H9 (cell line): ENCODE data around the gene LDLRAD4. TPM values are rescaled to one million over a fixed set of nuclear protein-coding genes. Genes with fewer than 3 reads are reported as not detected.

ENCODE experiments used
- DNase-seq: peaks from one replicate; pipeline ENCODE4 v3.0.0-alpha.2; 2017
- H2AFZ ChIP-seq: one replicate; pipeline ENCODE4 v1.6.1; 2013; ENCODE audit warnings: mild to moderate bottlenecking, low read length, control low read depth, moderate library complexity
- H2AK5ac ChIP-seq: 2 replicates; pipeline ENCODE4 v1.6.1; 2013; ENCODE audit warnings: low read length, control low read depth, mixed read lengths; ENCODE audit not compliant: insufficient read length
- H2BK120ac ChIP-seq: one replicate; pipeline ENCODE4 v1.6.1; 2013; ENCODE audit warnings: low read depth, mild to moderate bottlenecking, low read length, control low read depth, inconsistent platforms; ENCODE audit not compliant: poor library complexity, severe bottlenecking
- H2BK12ac ChIP-seq: 2 replicates; pipeline ENCODE4 v1.6.1; 2013; ENCODE audit warnings: low read length, control low read depth, mixed read lengths, low read depth; ENCODE audit not compliant: insufficient read length
- H2BK15ac ChIP-seq: 2 replicates; pipeline ENCODE4 v1.6.1; 2013; ENCODE audit warnings: low read depth, low read length, control low read depth
- H2BK20ac ChIP-seq: one replicate; pipeline ENCODE4 v1.6.1; 2013; ENCODE audit warnings: low read depth, mild to moderate bottlenecking, low read length, control low read depth, inconsistent platforms; ENCODE audit not compliant: poor library complexity, severe bottlenecking
- H2BK5ac ChIP-seq: 2 replicates; pipeline ENCODE4 v1.6.1; 2013; ENCODE audit warnings: low read length, control low read depth, mixed read lengths; ENCODE audit not compliant: insufficient read length
- H3K14ac ChIP-seq: 2 replicates; pipeline ENCODE4 v1.6.1; 2013; ENCODE audit warnings: low read length, control low read depth; ENCODE audit not compliant: insufficient read depth
- H3K18ac ChIP-seq: 2 replicates; pipeline ENCODE4 v1.6.1; 2013; ENCODE audit warnings: low read depth, mild to moderate bottlenecking, mixed read lengths, low read length, control low read depth; ENCODE audit not compliant: insufficient read length
- H3K23ac ChIP-seq: 2 replicates; pipeline ENCODE4 v1.6.1; 2013; ENCODE audit warnings: low read length, control low read depth, mixed read lengths, low read depth; ENCODE audit not compliant: insufficient read length
- H3K23me2 ChIP-seq: 2 replicates; pipeline ENCODE4 v1.6.1; 2013; ENCODE audit warnings: low read depth, mild to moderate bottlenecking, mixed read lengths, low read length, control low read depth; ENCODE audit not compliant: insufficient read length, poor library complexity, severe bottlenecking
- H3K27ac ChIP-seq: 2 replicates; pipeline ENCODE4 v1.5.1; 2013; ENCODE audit warnings: low read length, control low read depth, mixed read lengths, low read depth; ENCODE audit not compliant: insufficient read length
- H3K27me3 ChIP-seq: 2 replicates; pipeline ENCODE4 v1.6.1; 2013; ENCODE audit warnings: low read length, control low read depth, inconsistent platforms; ENCODE audit not compliant: insufficient read depth
- H3K4ac ChIP-seq: 2 replicates; pipeline ENCODE4 v1.6.1; 2013; ENCODE audit warnings: low read depth, mild to moderate bottlenecking, control low read depth, inconsistent platforms, low read length, moderate library complexity
- H3K4me1 ChIP-seq: 2 replicates; pipeline ENCODE4 v1.6.1; 2013; ENCODE audit warnings: low read length, control low read depth, inconsistent platforms; ENCODE audit not compliant: insufficient read depth
- H3K4me2 ChIP-seq: 2 replicates; pipeline ENCODE4 v1.6.1; 2013; ENCODE audit warnings: low read length, control low read depth, mixed read lengths; ENCODE audit not compliant: insufficient read length, insufficient read depth
- H3K56ac ChIP-seq: 2 replicates; pipeline ENCODE4 v1.6.1; 2013; ENCODE audit warnings: low read depth, mild to moderate bottlenecking, mixed read lengths, low read length, control low read depth; ENCODE audit not compliant: insufficient read length
- H3K79me1 ChIP-seq: 2 replicates; pipeline ENCODE4 v1.6.1; 2013; ENCODE audit warnings: low read depth, mild to moderate bottlenecking, moderate library complexity, low read length, control low read depth, inconsistent platforms; ENCODE audit not compliant: insufficient read depth, poor library complexity, severe bottlenecking
- H3K79me2 ChIP-seq: 2 replicates; pipeline ENCODE4 v1.6.1; 2013; ENCODE audit warnings: low read length, control low read depth, inconsistent platforms; ENCODE audit not compliant: insufficient read depth
- H3K9ac ChIP-seq: 2 replicates; pipeline ENCODE4 v1.6.1; 2013; ENCODE audit warnings: low read length, control low read depth, mixed read lengths; ENCODE audit not compliant: insufficient read length; ENCODE audit errors: extremely low read depth
- H3K9me3 ChIP-seq: one replicate; pipeline ENCODE4 v1.6.1; 2013; ENCODE audit warnings: low read depth, low read length, inconsistent platforms; ENCODE audit not compliant: control insufficient read depth
- H3T11ph ChIP-seq: one replicate; pipeline ENCODE4 v1.6.1; 2013; ENCODE audit warnings: mild to moderate bottlenecking, low read length, control low read depth, inconsistent platforms
- H4K20me1 ChIP-seq: one replicate; pipeline ENCODE4 v1.6.1; 2013; ENCODE audit not compliant: control insufficient read depth, insufficient read length, insufficient read depth
- H4K5ac ChIP-seq: 2 replicates; pipeline ENCODE4 v1.6.1; 2013; ENCODE audit warnings: low read depth, mild to moderate bottlenecking, mixed read lengths, low read length, control low read depth; ENCODE audit not compliant: insufficient read length
- H4K8ac ChIP-seq: replicated peaks from 2 replicates; pipeline ENCODE4 v1.6.1; 2013; ENCODE audit warnings: low read length, control low read depth, mixed read lengths, low read depth; ENCODE audit not compliant: insufficient read length
- H4K91ac ChIP-seq: 2 replicates; pipeline ENCODE4 v1.6.1; 2013; ENCODE audit warnings: low read depth, mild to moderate bottlenecking, moderate library complexity, mixed read lengths, low read length, control low read depth; ENCODE audit not compliant: insufficient read length
- H3K27ac Mint-ChIP-seq, 3 experiments: 2 replicates in 2 of 3; 3 replicates in 1 of 3; pipeline ENCODE4 v1.8.0; 2020 to 2021; ENCODE audit warnings: mixed read lengths in 3 of 3, mild to moderate bottlenecking in 1 of 3, moderate library complexity in 1 of 3
- H3K27me3 Mint-ChIP-seq: 2 replicates; pipeline ENCODE4 v1.8.0; 2021; ENCODE audit warnings: low read depth, mild to moderate bottlenecking, moderate library complexity, mixed read lengths
- H3K36me3 Mint-ChIP-seq, 3 experiments: 2 replicates in 2 of 3; 3 replicates in 1 of 3; pipeline ENCODE4 v1.8.0; 2020 to 2021; ENCODE audit warnings: low read depth in 3 of 3, mixed read lengths in 3 of 3; ENCODE audit not compliant: insufficient read depth in 1 of 3
- H3K4me1 Mint-ChIP-seq, 2 experiments: 2 replicates each; pipeline ENCODE4 v1.8.0; 2020; ENCODE audit warnings: mixed read lengths in 2 of 2
- H3K4me3 Mint-ChIP-seq, 2 experiments: 2 replicates in 1 of 2; 3 replicates in 1 of 2; pipeline ENCODE4 v1.8.0; 2020 to 2021; ENCODE audit warnings: mild to moderate bottlenecking in 2 of 2, mixed read lengths in 2 of 2, moderate library complexity in 1 of 2
- H3K9me3 Mint-ChIP-seq, 2 experiments: 2 replicates in 1 of 2; 3 replicates in 1 of 2; pipeline ENCODE4 v1.8.0; 2020; ENCODE audit warnings: mild to moderate bottlenecking in 2 of 2, mixed read lengths in 2 of 2, moderate library complexity in 1 of 2
- CTCF ChIP-seq: fragments of 200-600 bp; sonication (generic); conservative IDR thresholded peaks from 3 replicates; pipeline ENCODE4 v1.8.0; 2021; ENCODE audit warnings: antibody characterized with exemption, mild to moderate bottlenecking
- WGBS: extraction: QIAGEN DNeasy Blood & Tissue Kit; methylation state at CpG from one replicate; pipeline ENCODE4 v1.1.7; 2013; ENCODE audit warnings: missing lambda C conversion rate, low lambda C conversion rate, mixed read lengths; ENCODE audit not compliant: insufficient read length; ENCODE audit errors: extremely low coverage; 5-methylcytosine and 5-hydroxymethylcytosine counted together
- total RNA-seq: library from RNA; stranded (reverse); gene quantifications from 2 replicates; pipeline ENCODE4 v1.2.1, GENCODE V29; 2021

LDLRAD4 gene
- total RNA-seq, 1 experiment from 2014 or later, result 3.9 TPM

GRCh38 chr18:13438507-13439056 is 220.0 kb downstream of the LDLRAD4 start:
- no peak overlapping the region for H3K23ac ChIP-seq
- no peak overlapping the region for H2BK120ac ChIP-seq
- H2AFZ ChIP-seq, result no peak overlapping the region
- no peak overlapping the region for H3K4me2 ChIP-seq
- H2AK5ac ChIP-seq, result no peak overlapping the region
- no peak overlapping the region for H2BK12ac ChIP-seq
- H3K9ac ChIP-seq, result no peak overlapping the region
- no peak overlapping the region for H2BK5ac ChIP-seq
- H3K14ac ChIP-seq, result no peak overlapping the region
- Mint-ChIP-seq H3K27me3 (peaks cover 3% of the 10 kb centered on the region), H3K4me3 (no peak overlapping the region), H3K9me3 (no peaks in the 10 kb centered on the region), H3K27ac (peak overlapping the region in 1 of 3 experiments; percentile 13; a peak in 1 of 7 replicates), H3K4me1 (peaks cover 18 to 26% of the 10 kb centered on the region in 2 experiments), H3K36me3 (no peaks in the 10 kb centered on the region)
- TF ChIP-seq CTCF, result no peak
- H4K8ac ChIP-seq, result no peak overlapping the region
- H2BK15ac ChIP-seq, result no peak overlapping the region
- H4K91ac ChIP-seq, result no peak overlapping the region
- WGBS, result no CpG with 5 or more reads among the region's 4 CpGs
- DNase-seq, result no peak
- H4K5ac ChIP-seq, result no peak overlapping the region
- no peak overlapping the region for H2BK20ac ChIP-seq
- no peaks in the 10 kb centered on the region for H3K4me1 ChIP-seq
- H3K79me2 ChIP-seq, result no peaks in the 10 kb centered on the region
- H3K56ac ChIP-seq, result no peak overlapping the region
- H3K79me1 ChIP-seq, result no peaks in the 10 kb centered on the region
- no peak overlapping the region for H3K18ac ChIP-seq
- H3K4ac ChIP-seq, result no peak overlapping the region
- no peak overlapping the region for H3K27ac ChIP-seq
- peaks cover 2% of the 10 kb centered on the region for H4K20me1 ChIP-seq
- no peak overlapping the region for H3T11ph ChIP-seq
- H3K9me3 ChIP-seq, result no peaks in the 10 kb centered on the region
- no peaks in the 10 kb centered on the region for H3K23me2 ChIP-seq
- no peaks in the 10 kb centered on the region for H3K27me3 ChIP-seq
